ENCODE measurements around the gene KDM5B.
"Not testable (repeated sequence)": the region's sequence is repeated elsewhere in the genome, so short reads cannot be mapped to it uniquely, and the experiment has no call there.

Gene KDM5B

DNA sequence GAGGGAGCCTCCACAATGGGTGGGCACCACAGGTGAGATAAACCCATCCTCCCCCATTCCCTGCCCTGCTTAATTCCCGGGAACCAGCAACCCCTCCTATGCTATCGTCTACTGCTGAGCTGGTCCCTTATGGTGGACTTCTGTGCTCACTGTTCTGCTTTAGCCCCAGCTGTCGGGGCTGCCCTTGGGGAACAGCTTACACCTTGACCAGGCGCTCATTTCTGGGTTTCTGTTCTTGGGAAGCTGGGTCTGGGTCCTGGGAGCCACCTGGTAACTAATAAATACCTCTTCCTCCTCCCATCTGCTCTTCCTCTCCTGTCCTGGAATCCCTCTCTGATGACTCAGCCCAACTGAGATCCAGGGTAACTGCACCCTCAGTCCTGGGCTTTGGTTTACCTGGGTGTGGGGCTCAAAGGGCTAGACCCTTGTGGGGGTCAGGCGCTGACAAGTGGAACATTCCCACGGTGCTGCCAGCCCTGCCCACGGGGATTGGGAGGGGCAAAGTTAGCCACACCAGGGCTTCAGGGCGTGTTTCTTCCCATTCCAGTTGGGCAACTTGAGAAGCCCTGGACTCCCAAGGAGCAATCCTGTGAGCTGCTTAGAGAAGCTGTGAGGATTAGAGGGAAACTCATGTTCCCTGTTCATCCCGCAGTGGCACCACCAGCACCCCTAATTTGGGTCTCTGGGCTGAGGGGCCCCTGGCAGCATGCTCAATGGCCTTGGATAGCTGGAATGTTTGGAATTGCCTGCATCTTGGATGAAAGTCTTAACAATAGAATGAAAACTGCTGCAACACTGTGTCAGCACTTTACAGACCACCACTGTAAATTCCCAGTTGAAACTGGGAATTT, 4.2 kb upstream of the KDM5B start:
- FAIRE-seq = no peak

DNA sequence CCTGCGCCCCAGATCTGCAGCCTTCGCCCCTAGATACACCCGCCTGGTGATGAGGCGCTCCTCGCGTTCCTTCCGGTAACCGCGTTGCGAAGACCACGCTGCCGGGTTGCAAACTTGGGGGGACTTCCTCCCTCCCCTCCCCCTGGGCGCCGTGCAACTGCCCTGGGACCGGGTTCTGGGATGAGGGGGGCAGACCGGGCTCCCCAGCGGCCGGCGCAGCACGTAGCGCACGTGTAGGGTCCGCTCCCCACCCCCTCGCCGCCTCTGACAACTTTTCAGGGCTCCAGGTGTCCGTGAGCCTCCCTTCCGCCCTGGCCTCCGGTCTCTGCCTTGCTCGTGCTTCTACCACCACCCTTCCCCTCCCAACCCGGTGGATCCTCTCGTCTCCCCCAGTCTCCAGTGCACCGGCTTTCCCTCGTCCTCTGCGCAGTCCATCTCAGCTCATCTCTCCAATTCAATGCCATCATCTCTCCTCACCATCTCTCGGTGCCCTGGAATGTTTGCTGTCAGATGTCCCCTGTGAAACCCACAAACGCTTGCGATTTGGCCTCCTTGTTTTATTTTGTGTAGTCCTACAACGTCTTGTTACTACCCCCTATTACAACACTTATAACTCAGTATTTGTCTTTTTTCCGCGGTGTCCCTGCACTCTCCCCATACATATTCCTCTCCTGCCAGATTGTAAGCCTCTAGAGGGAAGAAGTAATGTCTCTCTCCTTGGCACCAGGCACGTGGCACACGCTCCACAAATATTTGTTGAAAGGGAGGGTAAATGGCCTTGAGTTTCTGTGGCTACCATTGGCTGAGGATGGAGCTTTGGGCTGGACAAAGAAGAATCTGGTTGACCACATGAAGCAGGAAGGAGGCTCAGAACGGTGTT, 3.3 kb upstream of the KDM5B start:
- no peak for FAIRE-seq

DNA sequence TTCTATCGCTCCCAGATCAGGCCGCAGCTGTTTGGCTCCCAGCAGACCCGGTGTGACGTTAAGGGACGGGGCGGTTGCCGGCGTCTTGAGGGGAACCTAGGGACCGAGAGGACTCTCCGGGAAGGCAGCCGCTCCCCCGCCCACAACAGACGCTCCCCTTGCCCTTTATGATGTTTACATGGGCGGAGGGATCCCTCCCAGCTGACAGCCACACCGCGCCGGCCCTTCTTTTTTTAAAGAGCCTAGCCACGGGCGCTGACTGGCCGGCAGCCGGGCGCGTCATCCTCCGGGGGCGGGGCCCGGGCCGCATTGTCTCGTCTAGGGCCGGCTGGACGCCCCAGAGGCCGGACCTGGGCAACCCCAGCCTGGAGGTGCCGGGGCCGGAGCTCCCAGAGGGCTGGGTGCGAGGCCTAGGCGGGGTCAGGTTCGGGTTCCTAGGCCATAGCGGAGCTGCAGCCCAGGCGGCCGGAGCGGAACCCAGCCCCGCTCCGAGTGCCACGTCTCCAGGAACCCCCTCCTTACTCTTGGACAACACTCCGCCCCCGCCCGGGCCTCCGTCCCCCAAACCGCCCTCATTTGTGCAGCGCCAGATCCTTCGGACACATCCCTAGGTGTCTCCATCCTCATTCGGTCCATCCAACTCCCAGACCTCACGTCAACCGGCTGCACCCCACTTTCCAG, 2.5 kb upstream of the KDM5B start, which contains the start of gene PCAT6:
Gene PCAT6, plus strand, starts transcription at position 340 of the 681 bp plus-strand sequence.
- no peak for FAIRE-seq

DNA sequence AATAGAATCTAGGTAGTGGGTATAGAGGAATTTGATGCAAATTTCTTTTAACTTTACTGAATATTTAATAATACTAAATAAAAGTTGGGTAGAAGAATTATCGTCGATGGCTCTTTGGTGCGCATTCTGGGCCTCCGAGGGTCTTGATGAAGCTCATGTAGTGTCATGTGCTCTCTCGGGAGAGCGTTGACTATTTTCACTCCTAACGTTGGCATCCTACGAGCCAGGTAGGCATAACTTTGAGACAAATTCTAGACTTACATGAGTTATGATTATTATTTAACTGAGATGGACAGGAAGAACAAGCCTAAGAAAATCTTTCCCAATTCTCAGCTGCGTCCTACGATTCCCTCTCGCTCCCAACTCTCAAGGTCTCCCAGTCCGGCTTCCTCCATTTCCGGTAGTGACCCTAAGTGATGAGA, 2.0 kb upstream of the KDM5B start:
- FAIRE-seq = no peak

DNA sequence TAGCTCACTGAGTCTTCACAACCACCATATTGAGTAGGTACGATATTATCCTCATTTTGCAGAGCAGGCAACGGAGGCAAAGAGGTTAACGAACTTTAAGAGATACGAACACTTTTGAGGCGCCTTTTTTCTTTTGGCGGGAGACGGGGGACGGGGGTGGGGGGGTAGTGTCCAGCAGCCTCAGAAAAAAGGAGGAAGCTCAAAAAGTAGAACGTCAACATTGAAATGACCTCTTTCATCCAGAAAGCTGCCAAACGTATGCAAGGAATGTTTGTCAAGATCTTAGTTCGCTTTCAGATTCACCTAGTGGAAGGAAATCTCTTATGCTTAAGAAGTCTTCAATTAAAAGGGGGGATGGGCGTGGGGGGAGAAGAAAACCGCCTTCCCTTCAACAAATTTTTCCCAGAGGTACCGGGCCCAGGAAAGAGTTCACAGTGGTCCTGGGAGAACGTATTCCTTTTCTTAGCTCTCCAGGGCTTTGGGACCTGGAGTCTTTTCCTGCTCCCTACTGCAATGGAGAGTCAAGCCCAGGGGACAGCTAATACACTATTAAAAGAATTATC, 1.5 kb upstream of the KDM5B start:
- no peak for FAIRE-seq

DNA sequence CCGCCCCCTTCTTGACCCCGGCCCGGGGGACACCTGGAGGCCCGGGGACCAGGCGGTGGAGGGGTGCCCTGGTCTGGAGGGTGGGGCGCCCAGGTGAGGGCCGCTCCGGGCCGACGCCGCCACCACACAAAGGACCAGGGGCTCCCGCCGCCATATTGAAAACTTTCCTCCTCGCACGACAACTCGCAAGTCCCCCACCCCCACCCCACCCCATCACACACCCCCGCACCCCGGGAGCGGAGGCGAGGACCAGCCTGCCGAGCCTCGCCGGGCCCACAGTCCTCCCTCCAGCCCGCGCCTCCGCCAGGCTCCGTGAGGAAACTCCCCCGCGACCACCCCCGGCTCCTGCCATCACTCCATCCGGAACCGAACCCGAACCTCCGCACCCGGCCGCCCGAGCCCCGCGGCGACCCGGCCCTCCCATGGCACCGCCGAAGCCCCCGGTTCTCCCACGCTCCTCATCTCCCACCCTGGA, 733 bp downstream of the KDM5B start:
- FAIRE-seq = no peak

DNA sequence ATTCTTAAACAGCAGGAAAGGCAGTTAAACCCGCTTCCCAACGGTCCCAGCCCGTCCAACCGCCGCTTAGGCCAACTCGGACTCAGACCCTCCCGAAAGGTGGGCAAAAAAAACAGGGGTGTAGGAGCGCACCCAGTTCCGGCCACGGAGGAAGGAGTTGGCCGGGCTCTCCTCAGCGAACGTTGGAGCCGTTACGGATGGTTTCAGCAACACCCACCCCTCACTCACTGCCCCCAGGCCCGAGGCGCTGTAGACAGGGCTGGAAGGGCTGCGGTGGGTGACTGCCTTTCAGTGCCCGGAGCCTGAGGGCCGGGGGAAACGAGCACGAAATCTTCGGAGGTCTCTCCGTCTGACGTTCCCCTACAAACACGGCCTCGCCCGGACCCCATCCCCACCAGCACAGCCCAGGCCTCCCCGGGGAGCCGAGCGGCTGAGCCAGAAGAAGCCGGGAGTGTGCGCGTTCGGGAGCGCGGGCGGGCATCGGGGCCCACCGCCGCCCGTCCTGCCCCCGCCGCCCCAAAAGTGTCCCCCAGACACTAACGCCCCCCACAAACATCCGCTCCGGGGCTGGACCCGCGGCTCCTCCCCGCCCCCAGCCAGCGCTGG, 1.3 kb downstream of the KDM5B start:
- FAIRE-seq = no peak

DNA sequence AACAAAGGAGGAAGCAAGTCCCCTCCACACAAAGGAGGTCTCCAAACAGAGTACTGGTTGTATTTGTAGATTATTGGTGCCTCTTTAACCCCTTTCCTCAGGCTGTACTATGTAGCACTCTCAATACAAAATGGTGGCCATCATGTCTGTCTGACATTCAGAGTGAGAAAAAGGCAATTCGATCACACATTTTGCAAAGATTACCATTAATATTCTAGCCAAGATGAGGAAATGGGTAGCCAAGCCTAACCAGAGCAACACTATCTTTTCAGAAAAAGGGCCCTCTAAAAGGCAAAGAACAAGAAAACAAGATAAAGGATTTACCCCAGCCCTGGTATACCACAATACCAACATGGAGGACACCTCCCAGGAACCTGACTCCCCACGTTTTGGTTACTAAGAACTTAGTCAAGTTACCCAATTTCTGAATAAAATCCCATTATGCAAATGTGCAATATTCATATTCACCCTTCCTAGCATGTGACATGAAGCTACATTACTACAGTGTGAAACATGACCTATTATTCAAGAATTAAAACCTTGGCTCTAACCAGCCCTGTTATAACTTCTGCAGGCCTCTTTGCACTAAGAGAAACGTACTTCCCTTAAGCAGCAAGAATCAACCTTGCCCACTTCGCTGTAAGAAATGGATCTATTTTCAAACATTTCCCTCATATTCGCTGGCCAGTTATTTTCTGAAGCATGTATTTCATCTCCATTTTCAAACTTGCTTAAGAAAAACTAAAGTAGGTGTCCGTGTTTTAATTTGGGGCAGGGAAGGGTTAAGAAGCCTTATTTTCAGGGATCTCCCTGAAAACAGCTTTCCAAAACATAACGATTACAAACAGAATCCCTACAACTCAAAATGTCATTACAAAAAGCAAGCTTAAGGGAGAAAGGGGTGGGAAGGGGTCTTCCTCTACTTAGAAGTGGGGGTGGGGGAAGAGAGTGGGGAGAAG, 2.1 kb downstream of the KDM5B start:
- FAIRE-seq = no peak

DNA sequence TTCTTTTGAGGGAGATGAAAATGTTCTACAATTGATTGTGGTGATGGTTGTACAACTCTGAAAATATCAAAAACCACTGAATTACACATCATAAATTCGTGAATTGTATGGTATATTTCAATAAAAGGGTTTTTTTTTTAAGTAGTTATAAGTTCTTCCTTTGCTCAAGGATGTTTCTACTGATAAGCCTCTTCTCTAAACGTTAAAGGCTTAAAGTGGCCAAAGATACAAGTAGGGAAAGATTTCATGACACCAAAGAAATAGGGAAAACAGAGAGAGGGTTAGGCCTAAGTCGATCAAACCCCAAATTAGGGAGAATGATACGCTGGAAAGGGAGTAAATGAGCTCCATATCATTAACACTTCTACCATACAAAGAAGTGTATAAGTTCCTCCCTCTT, 4.1 kb downstream of the KDM5B start:
- no peak for FAIRE-seq

DNA sequence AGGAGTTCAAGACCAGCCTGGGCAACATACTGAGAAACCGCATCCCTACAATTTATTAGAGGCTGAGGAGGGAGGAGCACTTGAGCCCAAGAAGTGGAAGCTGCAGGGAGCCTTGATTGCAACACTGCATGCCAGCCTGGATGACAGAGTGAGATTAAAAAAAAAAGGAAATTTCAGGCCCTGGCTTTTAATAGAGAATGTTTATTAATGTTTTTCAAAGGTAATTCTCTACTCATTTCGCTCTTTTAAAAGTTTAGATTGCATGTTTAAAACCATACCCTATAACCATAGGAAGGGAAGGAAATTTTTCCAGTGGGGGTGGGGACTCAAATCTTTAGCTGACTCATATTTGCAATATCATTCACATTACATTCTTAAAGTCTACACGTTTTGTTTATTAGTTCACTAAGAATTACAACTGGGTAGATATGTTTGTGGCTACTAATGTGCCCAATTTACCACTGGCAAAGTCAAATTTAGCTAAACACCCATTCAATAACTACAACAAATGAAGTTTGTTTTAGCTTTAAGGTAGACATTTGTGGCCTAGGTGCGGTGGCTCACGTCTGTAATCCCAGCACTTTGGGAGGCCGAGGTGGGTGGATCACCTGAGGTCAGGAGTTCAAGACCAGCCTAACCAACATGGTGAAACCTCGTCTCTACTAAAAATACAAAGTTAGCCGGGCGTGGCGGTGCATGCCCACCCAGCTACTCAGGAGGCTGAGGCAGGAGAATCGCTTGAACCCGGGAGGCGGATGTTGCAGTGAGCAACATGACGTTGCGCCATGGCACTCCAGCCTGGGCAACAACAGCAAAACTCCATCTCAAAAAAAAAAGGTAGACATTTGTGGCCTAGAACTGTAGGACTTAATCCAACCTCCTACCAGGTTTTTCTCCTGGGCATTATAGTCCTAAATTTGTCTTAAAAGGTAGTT, 5.0 kb downstream of the KDM5B start:
- no peak for FAIRE-seq

DNA sequence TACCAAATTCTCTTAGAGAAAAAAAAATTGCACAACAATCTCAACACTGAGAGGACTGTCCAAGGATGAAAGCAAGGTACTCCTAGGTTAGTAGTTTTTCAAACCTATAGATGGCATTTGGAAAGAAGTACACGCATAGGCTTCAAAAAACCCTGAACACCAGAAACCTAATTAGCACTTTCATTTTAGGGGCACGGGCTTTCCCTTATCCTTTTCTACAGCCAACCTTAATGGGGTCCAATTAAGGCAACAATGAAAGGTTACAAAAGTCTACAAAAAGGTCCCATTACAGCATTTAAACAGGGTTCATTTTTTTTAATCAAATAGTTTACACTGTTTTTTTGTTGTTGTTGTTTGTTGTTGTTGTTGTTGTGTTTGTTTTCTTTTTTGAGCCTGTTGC, 6.2 kb downstream of the KDM5B start:
- FAIRE-seq = no peak

DNA sequence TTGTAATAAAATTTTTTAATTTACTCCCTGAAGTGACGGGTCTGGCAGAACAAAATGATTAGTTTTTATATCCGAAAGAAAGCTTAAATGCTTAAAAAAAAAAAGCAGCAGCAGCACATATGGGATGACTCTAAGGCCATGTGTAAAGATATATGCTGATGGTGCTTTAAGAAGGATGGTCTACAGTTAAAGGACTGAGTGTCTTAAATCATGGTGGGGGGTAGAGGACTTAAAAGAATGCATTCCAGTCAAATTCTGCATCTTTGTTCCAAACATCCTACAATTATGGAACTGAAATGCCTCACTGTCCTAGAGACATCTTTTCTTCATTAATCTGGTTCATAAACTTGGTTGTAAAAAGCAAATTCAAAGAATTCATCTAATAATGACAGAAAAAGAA, 7.0 kb downstream of the KDM5B start:
- no peak for FAIRE-seq

DNA sequence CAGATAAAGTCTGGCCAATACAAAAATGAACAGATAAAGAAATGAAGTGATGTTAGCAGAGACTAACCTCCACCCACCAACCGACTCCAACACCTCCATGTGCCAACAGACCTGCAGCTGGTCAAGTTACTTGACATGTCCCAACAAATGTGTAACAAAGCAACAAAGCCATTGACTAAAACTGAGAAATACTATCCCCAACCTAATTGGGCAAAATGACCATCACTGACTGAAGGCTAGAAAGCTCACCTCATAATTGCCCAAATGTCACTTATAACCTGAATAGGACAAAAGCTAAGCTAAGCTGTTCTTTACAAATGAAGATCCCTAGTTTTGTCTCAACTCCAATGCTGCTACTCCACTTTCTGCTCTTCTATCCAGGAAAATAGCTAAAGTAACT, 7.5 kb downstream of the KDM5B start:
- no peak for FAIRE-seq

DNA sequence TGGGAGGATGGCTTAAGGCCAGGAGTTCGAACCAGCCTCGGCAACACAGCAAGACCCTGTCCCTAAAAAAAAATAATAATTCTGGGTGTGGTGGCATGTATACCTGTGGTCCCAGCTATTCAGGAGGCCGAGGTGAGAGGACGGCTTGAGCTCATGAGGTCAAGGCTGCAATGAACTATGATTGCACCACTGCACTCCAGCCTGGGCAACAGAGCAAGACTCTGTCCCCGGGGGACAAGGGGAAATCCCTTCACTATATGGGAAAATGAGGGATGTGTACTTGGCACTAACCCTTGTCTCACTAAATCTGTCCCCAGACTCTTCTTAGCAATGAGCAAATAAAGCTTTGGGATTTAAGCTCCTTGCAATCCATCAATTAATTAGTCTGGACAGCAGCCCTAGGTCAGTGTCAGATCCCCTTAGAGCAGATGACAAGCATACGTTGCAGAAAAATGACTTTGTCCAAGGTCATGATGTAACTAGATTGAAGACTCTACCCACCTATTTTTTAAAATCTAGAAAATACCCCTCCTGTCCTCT, 9.4 kb downstream of the KDM5B start:
- no peak for FAIRE-seq

DNA sequence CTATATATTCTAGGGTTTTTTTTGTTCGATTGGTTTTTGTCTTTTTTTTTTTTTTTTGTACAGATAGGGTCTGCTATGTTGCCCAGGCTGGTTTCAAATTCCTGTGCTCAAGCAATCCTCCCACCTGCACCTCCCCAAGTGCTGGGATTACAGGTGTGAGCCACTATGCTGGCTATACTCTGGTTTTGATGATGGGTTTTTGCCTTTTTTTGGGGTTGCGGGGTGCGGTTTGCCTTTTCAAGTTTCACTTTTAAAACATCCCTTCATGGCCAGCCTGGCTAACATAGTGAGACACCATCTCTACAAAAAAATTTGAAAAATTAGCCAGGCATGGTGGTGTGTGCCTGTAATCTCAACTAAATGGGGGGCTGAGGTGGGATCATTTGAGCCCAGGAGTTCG, 10.0 kb downstream of the KDM5B start:
- no peak for FAIRE-seq

DNA sequence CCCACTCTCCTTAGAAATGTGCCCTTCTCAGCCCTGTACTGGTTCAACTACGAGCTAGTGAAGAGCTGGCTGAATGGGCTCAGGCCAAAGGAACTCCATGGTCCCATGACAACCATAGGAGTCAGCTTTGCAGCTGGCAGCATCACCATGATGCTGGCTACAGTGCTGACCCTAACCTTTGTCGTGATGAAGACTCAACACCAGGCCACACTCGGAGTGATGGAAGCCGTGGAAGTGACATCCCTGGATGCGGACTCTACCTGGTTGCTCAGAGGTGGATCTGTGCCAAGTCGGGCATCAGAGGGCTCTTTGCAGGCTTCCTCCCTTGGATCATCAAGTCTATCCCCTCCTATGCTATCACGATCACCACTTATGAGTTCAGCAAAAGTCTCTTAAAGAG, 11.6 kb downstream of the KDM5B start:
- FAIRE-seq = no peak

DNA sequence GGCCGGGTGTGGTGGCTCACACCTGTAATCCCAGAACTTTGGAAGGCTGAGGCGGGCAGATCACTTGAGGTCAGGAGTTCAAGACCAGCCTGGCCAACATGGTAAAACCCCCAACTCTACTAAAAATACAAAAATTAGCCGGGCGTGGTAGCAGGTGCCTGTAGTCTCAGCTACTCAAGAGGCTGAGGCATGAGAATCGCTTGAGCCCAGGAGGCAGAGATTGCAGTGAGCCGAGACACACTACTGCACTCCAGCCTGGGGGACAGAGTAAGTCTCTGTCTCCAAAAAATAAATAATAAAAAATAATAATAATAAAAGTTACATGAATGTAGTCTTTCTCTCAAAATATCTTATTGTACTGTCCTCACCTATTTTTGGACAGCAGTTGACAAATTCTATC, 13.3 kb downstream of the KDM5B start:
- FAIRE-seq = not testable (repeated sequence)

DNA sequence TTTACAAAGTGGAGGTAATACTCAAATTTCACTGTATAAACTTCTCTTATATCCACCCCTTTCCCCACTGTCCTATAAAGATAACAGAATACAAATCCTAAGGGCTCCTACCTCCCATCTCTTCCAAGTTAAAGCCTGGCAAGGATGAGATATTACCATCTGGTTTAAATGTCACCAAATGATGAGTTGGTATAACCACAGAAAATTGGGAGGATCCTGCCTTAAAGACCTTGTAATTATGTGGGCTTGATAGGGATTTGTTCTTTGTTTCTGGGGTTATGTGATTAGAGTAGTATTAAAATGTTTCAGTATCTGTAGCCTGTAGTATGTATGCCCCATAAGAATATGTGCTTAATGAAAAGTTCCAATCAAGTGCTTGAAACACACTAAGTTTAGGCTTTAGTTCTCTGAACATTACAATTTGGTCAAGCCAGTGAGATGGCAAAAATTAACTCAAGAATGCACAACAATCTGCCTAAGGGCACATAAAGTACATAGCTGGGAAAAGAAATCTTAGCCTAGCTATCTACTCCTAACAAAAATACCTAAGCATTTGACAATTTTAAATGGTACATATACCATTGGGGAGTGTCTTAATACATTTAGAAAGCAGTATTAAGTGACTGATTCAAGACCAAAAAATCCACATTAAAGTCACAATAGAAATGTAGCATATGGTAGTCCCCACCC, 14.0 kb downstream of the KDM5B start:
- no peak for FAIRE-seq

DNA sequence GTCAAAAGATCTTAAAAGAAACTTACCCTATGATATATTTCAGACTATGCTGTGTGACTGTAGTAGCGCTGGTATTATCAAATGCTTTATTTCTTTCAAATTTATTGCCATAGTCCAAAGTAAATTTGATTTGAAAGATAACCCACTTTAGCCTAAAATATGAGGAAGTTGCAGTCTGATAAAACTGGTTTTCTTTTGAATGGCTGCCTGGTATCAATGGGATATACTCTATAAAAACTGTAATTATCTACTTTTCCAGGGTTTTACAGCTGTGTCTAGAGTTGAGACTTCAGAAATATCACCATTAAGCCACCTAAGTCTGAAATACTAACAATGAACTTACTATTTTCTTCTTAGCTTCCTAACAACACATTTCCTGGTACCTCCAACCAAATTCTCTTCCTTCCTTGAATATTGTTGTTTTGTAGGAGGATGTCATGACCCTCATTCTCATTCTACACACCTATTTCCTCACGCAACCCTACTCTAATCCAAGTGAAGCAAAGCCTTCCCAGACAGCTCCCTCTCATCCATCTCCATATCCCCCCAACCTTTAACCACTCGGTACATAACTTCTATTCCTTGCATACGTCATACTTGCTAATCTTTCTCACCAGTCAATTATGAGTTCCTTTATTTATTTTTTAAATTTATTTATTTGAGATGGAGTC, 17.0 kb downstream of the KDM5B start:
- no peak for FAIRE-seq

Measured in A204.1 (cell line).